ENCODE measurements around the gene CGREF1.
"Not testable (repeated sequence)": the region's sequence is repeated elsewhere in the genome, so short reads cannot be mapped to it uniquely, and the experiment has no call there.

Gene CGREF1

GRCh38 chr2:27115519-27115918, 3.4 kb downstream of the CGREF1 start:
- Histone ChIP-seq H3K27ac (ENCODE audit: poor library complexity, severe bottlenecking) (no peak overlapping the region), H3K9me3 (ENCODE audit: severe bottlenecking) (no peaks in the 10 kb centered on the region), H3K4me3 (ENCODE audit: severe bottlenecking) (no peak overlapping the region), H3K4me1 (ENCODE audit: insufficient read depth, poor library complexity, severe bottlenecking) (no peaks in the 10 kb centered on the region), H3K27me3 (ENCODE audit: insufficient read depth, poor library complexity, severe bottlenecking) (no peaks in the 10 kb centered on the region), H3K36me3 (ENCODE audit: low read depth) (no peaks in the 10 kb centered on the region)
- DNase-seq (ENCODE audit: low spot score) (no peak), ATAC-seq (ENCODE audit: low read depth) (0 out of 3 replicates have a peak, but pooled peaks have one; percentile 43)
- no peak for TF ChIP-seq CTCF (IDR thresholded peaks at IDR 0.05; ENCODE audit: poor library complexity, severe bottlenecking)

- ATAC-seq (ENCODE audit: low read depth); H3K27me3 ChIP-seq (ENCODE audit: insufficient read depth, poor library complexity, severe bottlenecking); DNase-seq (ENCODE audit: low spot score); H3K4me3 ChIP-seq (ENCODE audit: severe bottlenecking); H3K4me1 ChIP-seq (ENCODE audit: insufficient read depth, poor library complexity, severe bottlenecking); H3K36me3 ChIP-seq (ENCODE audit: low read depth); H3K9me3 ChIP-seq (ENCODE audit: severe bottlenecking); H3K27ac ChIP-seq (ENCODE audit: poor library complexity, severe bottlenecking): not testable (repeated sequence)
Observed at GRCh38 chr2:27111392-27112078, 7.4 kb downstream of the CGREF1 start.

- DNase-seq (ENCODE audit: low spot score); H3K9me3 ChIP-seq (ENCODE audit: severe bottlenecking); H3K4me1 ChIP-seq (ENCODE audit: insufficient read depth, poor library complexity, severe bottlenecking); H3K27me3 ChIP-seq (ENCODE audit: insufficient read depth, poor library complexity, severe bottlenecking); H3K36me3 ChIP-seq (ENCODE audit: low read depth); H3K27ac ChIP-seq (ENCODE audit: poor library complexity, severe bottlenecking); ATAC-seq (ENCODE audit: low read depth); H3K4me3 ChIP-seq (ENCODE audit: severe bottlenecking): not testable (repeated sequence)
Observed at GRCh38 chr2:27110603-27111352, 8.2 kb downstream of the CGREF1 start.

GRCh38 chr2:27109083-27109482, 9.8 kb downstream of the CGREF1 start:
- no peak for TF ChIP-seq CTCF (IDR thresholded peaks at IDR 0.05; ENCODE audit: poor library complexity, severe bottlenecking)
- Histone ChIP-seq H3K4me1 (ENCODE audit: insufficient read depth, poor library complexity, severe bottlenecking) (no peaks in the 10 kb centered on the region), H3K4me3 (ENCODE audit: severe bottlenecking) (no peak overlapping the region), H3K27me3 (ENCODE audit: insufficient read depth, poor library complexity, severe bottlenecking) (no peaks in the 10 kb centered on the region), H3K9me3 (ENCODE audit: severe bottlenecking) (no peaks in the 10 kb centered on the region), H3K27ac (ENCODE audit: poor library complexity, severe bottlenecking) (no peak overlapping the region), H3K36me3 (ENCODE audit: low read depth) (no peaks in the 10 kb centered on the region)
- DNase-seq (ENCODE audit: low spot score) (no peak), ATAC-seq (ENCODE audit: low read depth) (no peak)

GRCh38 chr2:27108221-27108620, 10.7 kb downstream of the CGREF1 start:
- H3K4me3 ChIP-seq (ENCODE audit: severe bottlenecking) = no peak overlapping the region
- DNase-seq (ENCODE audit: low spot score) = no peak
- ATAC-seq (ENCODE audit: low read depth) = no peak
- H3K27ac ChIP-seq (ENCODE audit: poor library complexity, severe bottlenecking) = no peak overlapping the region
- H3K27me3 ChIP-seq (ENCODE audit: insufficient read depth, poor library complexity, severe bottlenecking) = no peaks in the 10 kb centered on the region
- no peaks in the 10 kb centered on the region for H3K4me1 ChIP-seq (ENCODE audit: insufficient read depth, poor library complexity, severe bottlenecking)
- H3K36me3 ChIP-seq (ENCODE audit: low read depth) = no peaks in the 10 kb centered on the region
- no peak for TF ChIP-seq CTCF (IDR thresholded peaks at IDR 0.05; ENCODE audit: poor library complexity, severe bottlenecking)
- H3K9me3 ChIP-seq (ENCODE audit: severe bottlenecking) = no peaks in the 10 kb centered on the region

GRCh38 chr2:27105981-27106380, 12.9 kb downstream of the CGREF1 start:
- H3K27me3 ChIP-seq (ENCODE audit: insufficient read depth, poor library complexity, severe bottlenecking) = no peaks in the 10 kb centered on the region
- no peaks in the 10 kb centered on the region for H3K36me3 ChIP-seq (ENCODE audit: low read depth)
- no peak overlapping the region for H3K4me3 ChIP-seq (ENCODE audit: severe bottlenecking)
- no peak for TF ChIP-seq CTCF (IDR thresholded peaks at IDR 0.05; ENCODE audit: poor library complexity, severe bottlenecking)
- H3K4me1 ChIP-seq (ENCODE audit: insufficient read depth, poor library complexity, severe bottlenecking) = no peaks in the 10 kb centered on the region
- H3K27ac ChIP-seq (ENCODE audit: poor library complexity, severe bottlenecking) = no peak overlapping the region
- H3K9me3 ChIP-seq (ENCODE audit: severe bottlenecking) = no peaks in the 10 kb centered on the region
- ATAC-seq (ENCODE audit: low read depth) (no peak), DNase-seq (ENCODE audit: low spot score) (no peak)

Measured in RWPE2 (cell line).